ENCODE data around the gene SUN1. TPM values are rescaled to one million over a fixed set of nuclear protein-coding genes. Genes with fewer than 3 reads are reported as not detected.

The SUN1 gene
- total and polyA plus RNA-seq, 10 of the 15 experiments (the other 5 are each of a cell fraction or from before 2014, with no cell fraction given) = 27.8 to 107 (median 65.8) TPM

- TF ChIP-seq HSF1 (IDR thresholded peaks at IDR 0.05; ENCODE audit: low read depth, low read length) (no peak), ZBTB11 (CRISPR knock-in tag; IDR thresholded peaks at IDR 0.05) (no peak), ZNF217 (IDR thresholded peaks at IDR 0.05) (no peak), ZNF622 (IDR thresholded peaks at IDR 0.05) (no peak), USF2 (IDR thresholded peaks at IDR 0.05; ENCODE audit: borderline replicate concordance, low read depth, low read length) (no peak), ZBTB40 (IDR thresholded peaks at IDR 0.05; ENCODE audit: borderline replicate concordance) (no peak), NR2C1 (IDR thresholded peaks at IDR 0.05) (no peak), E2F8 (IDR thresholded peaks at IDR 0.05; ENCODE audit: low read depth, partially characterized antibody) (no peak), HDAC2 (IDR thresholded peaks at IDR 0.05) (no peak), CEBPB (IDR thresholded peaks at IDR 0.05; ENCODE audit: borderline replicate concordance in 1 of 2, low read depth in 2 of 2, low read length in 2 of 2) (no peak), HCFC1 (IDR thresholded peaks at IDR 0.05; ENCODE audit: low read length) (no peak), TAF1 (IDR thresholded peaks at IDR 0.05; ENCODE audit: borderline replicate concordance, low read depth, low read length) (no peak), SREBF1 (IDR thresholded peaks at IDR 0.05; ENCODE audit: low read length) (no peak), EZH2 (IDR thresholded peaks at IDR 0.05; ENCODE audit: borderline replicate concordance, control insufficient read depth, low read depth, low read length) (no peak)
Measured at GRCh38 chr7:816751-817671, 15.3 kb upstream of the SUN1 start (continued).
